A673 (cell line): ENCODE measurements around the gene RILPL2.

Experiments used
- EZH2 ChIP-seq: fragments of 200-600 bp; sonication (generic); IDR thresholded peaks from 2 replicates; pipeline ENCODE4 v1.6.1; 2017; ENCODE audit warnings: borderline replicate concordance, low read depth, mild to moderate bottlenecking, mixed read lengths, antibody characterized with exemption, low read length; ENCODE audit not compliant: poor library complexity, severe bottlenecking
- TF ChIP-seq, protein P1 (sequence below): fragments of 300-800, 200-600 bp; sonication (generic); conservative IDR thresholded peaks from 2 replicates; pipeline ENCODE4 v1.5.1; 2017; ENCODE audit warnings: low read depth, mild to moderate bottlenecking, antibody characterized with exemption, low read length, moderate library complexity, mixed read lengths

DNA sequence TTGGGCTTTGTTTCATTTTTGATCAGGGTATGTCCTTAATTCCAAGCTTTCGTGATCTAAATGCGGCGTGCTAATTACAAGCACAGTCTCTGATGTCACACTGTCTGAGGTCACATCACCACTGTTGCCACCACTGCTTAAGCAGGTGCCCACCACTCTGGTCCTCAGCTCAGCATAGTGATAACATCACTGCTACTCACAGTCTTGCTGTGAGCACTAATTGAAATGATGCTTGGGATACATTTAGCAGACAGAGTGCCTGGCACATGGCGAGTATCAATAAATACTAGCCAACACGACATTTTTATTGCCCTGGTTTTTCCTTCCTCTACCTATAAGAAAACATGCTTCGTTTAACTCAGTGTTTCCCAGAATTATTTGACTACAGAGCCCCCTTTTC lies 7.9 kb downstream of the RILPL2 start:
- TF ChIP-seq, protein P1, sequence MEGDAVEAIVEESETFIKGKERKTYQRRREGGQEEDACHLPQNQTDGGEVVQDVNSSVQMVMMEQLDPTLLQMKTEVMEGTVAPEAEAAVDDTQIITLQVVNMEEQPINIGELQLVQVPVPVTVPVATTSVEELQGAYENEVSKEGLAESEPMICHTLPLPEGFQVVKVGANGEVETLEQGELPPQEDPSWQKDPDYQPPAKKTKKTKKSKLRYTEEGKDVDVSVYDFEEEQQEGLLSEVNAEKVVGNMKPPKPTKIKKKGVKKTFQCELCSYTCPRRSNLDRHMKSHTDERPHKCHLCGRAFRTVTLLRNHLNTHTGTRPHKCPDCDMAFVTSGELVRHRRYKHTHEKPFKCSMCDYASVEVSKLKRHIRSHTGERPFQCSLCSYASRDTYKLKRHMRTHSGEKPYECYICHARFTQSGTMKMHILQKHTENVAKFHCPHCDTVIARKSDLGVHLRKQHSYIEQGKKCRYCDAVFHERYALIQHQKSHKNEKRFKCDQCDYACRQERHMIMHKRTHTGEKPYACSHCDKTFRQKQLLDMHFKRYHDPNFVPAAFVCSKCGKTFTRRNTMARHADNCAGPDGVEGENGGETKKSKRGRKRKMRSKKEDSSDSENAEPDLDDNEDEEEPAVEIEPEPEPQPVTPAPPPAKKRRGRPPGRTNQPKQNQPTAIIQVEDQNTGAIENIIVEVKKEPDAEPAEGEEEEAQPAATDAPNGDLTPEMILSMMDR, result no peak
- no peak for TF ChIP-seq EZH2
